NB4 (cell line): Measurements from ENCODE around the gene UNK.

ENCODE experiments used
- POLR2A ChIP-seq: IDR thresholded peaks from 2 replicates; pipeline ENCODE4 v1.6.1; 2011; ENCODE audit warnings: mild to moderate bottlenecking; ENCODE audit not compliant: insufficient read length; ENCODE audit errors: extremely low read depth
- TF ChIP-seq, protein P1 (sequence below): IDR thresholded peaks from one replicate; pipeline ENCODE4 v1.5.1; 2012; ENCODE audit warnings: low read depth, low read length
- TF ChIP-seq, protein P2 (sequence below): IDR thresholded peaks from 2 replicates; pipeline ENCODE4 v1.6.1; 2011; ENCODE audit warnings: low read depth, low read length

DNA sequence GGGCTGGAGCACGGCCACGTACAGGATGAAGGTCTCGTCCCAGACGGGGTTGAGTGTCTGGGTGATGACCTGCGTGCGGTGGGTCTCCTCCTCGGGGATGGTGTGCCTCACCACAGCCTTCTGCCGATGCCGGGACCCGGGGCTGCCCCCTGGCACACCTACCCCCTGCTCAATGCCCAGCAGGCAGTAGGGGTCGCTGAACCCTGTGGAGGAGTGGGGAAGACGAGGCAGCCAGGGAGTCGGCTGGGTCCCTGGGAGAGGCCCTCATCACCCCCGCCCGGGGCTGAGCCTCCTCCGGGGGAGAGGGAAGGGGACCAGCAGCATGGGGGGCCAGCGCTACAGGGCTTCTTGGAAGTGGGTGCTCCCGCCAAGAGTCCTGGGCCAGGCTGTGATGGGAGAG, 57.8 kb downstream of the UNK start:
- TF ChIP-seq POLR2A: no peak
- TF ChIP-seq, protein P1, sequence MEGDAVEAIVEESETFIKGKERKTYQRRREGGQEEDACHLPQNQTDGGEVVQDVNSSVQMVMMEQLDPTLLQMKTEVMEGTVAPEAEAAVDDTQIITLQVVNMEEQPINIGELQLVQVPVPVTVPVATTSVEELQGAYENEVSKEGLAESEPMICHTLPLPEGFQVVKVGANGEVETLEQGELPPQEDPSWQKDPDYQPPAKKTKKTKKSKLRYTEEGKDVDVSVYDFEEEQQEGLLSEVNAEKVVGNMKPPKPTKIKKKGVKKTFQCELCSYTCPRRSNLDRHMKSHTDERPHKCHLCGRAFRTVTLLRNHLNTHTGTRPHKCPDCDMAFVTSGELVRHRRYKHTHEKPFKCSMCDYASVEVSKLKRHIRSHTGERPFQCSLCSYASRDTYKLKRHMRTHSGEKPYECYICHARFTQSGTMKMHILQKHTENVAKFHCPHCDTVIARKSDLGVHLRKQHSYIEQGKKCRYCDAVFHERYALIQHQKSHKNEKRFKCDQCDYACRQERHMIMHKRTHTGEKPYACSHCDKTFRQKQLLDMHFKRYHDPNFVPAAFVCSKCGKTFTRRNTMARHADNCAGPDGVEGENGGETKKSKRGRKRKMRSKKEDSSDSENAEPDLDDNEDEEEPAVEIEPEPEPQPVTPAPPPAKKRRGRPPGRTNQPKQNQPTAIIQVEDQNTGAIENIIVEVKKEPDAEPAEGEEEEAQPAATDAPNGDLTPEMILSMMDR: no peak
- TF ChIP-seq, protein P2, sequence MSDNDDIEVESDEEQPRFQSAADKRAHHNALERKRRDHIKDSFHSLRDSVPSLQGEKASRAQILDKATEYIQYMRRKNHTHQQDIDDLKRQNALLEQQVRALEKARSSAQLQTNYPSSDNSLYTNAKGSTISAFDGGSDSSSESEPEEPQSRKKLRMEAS: no peak
